BLaER1 (cell line): Measurements from ENCODE around the gene AK9.

ENCODE experiments used
- H3K27ac ChIP-seq: shearing (Covaris generic); formaldehyde crosslinking; 2 replicates; pipeline ENCODE4 v1.8.1; 2022
- H3K27me3 ChIP-seq: shearing (Covaris generic); formaldehyde crosslinking; 2 replicates; pipeline ENCODE4 v1.8.1; 2022
- H3K36me3 ChIP-seq: shearing (Covaris generic); formaldehyde crosslinking; 2 replicates; pipeline ENCODE4 v1.8.1; 2022
- H3K4me1 ChIP-seq: shearing (Covaris generic); formaldehyde crosslinking; 2 replicates; pipeline ENCODE4 v1.8.1; 2022
- H3K4me2 ChIP-seq: shearing (Covaris generic); formaldehyde crosslinking; 2 replicates; pipeline ENCODE4 v1.8.1; 2022
- H3K4me3 ChIP-seq: shearing (Covaris generic); formaldehyde crosslinking; 2 replicates; pipeline ENCODE4 v1.8.1; 2022
- H3K9ac ChIP-seq: shearing (Covaris generic); formaldehyde crosslinking; 2 replicates; pipeline ENCODE4 v1.8.1; 2022
- H3K9me3 ChIP-seq: shearing (Covaris generic); formaldehyde crosslinking; 2 replicates; pipeline ENCODE4 v1.8.1; 2022
- H4K20me1 ChIP-seq: shearing (Covaris generic); formaldehyde crosslinking; 2 replicates; pipeline ENCODE4 v1.8.1; 2022
- Cebpa-rat ChIP-seq: shearing (Covaris generic); IDR thresholded peaks from 2 replicates; pipeline ENCODE4 v1.8.1; 2022

Gene AK9

GRCh38 chr6:109478222-109478805 is 212.7 kb downstream of the AK9 start:
- H3K27me3 ChIP-seq, result no peaks in the 10 kb centered on the region
- H3K9me3 ChIP-seq, result no peaks in the 10 kb centered on the region
- H3K4me2 ChIP-seq, result peak overlapping the region; percentile 82
- no peak overlapping the region for H3K27ac ChIP-seq
- H3K4me3 ChIP-seq, result peak overlapping the region; percentile 26; the same call in 1 of the 2 replicates
- peaks cover 88% of the 10 kb centered on the region for H4K20me1 ChIP-seq
- H3K36me3 ChIP-seq, result peaks cover 81% of the 10 kb centered on the region
- no peak for TF ChIP-seq Cebpa-rat
- H3K4me1 ChIP-seq, result peaks cover 60% of the 10 kb centered on the region
- H3K9ac ChIP-seq, result no peak overlapping the region

- peaks cover 87% of the 10 kb centered on the region for H3K36me3 ChIP-seq
- peaks cover 94% of the 10 kb centered on the region for H4K20me1 ChIP-seq
- TF ChIP-seq Cebpa-rat, result no peak
- no peak overlapping the region for H3K9ac ChIP-seq
- H3K4me3 ChIP-seq, result no peak overlapping the region
- no peaks in the 10 kb centered on the region for H3K9me3 ChIP-seq
- peaks cover 66% of the 10 kb centered on the region for H3K4me1 ChIP-seq
- H3K4me2 ChIP-seq, result peak overlapping the region; percentile 82
- no peak overlapping the region for H3K27ac ChIP-seq
- no peaks in the 10 kb centered on the region for H3K27me3 ChIP-seq
Observed at GRCh38 chr6:109477725-109478124, 213.3 kb downstream of the AK9 start.

GRCh38 chr6:109477184-109477583 is 213.8 kb downstream of the AK9 start:
- H3K27me3 ChIP-seq, result no peaks in the 10 kb centered on the region
- H4K20me1 ChIP-seq, result peaks cover 98% of the 10 kb centered on the region
- no peak for TF ChIP-seq Cebpa-rat
- peaks cover 71% of the 10 kb centered on the region for H3K4me1 ChIP-seq
- H3K4me2 ChIP-seq, result peak overlapping the region; percentile 82
- H3K9me3 ChIP-seq, result no peaks in the 10 kb centered on the region
- no peak overlapping the region for H3K4me3 ChIP-seq
- H3K9ac ChIP-seq, result no peak overlapping the region
- no peak overlapping the region for H3K27ac ChIP-seq
- peaks cover 92% of the 10 kb centered on the region for H3K36me3 ChIP-seq

GRCh38 chr6:109475625-109476024 is 215.4 kb downstream of the AK9 start:
- peaks cover 98% of the 10 kb centered on the region for H4K20me1 ChIP-seq
- peaks cover 94% of the 10 kb centered on the region for H3K36me3 ChIP-seq
- H3K4me3 ChIP-seq, result no peak overlapping the region
- TF ChIP-seq Cebpa-rat, result no peak
- no peak overlapping the region for H3K4me2 ChIP-seq
- H3K9me3 ChIP-seq, result no peaks in the 10 kb centered on the region
- no peaks in the 10 kb centered on the region for H3K27me3 ChIP-seq
- no peak overlapping the region for H3K27ac ChIP-seq
- H3K4me1 ChIP-seq, result peaks cover 63% of the 10 kb centered on the region
- H3K9ac ChIP-seq, result no peak overlapping the region

- H3K4me3 ChIP-seq, result no peak overlapping the region
Observed at GRCh38 chr6:109474995-109475394, 216.0 kb downstream of the AK9 start.

GRCh38 chr6:109473120-109473519 is 217.9 kb downstream of the AK9 start:
- Histone ChIP-seq H3K4me3 (no peak overlapping the region), H4K20me1 (peaks cover 96% of the 10 kb centered on the region), H3K9ac (no peak overlapping the region), H3K4me1 (peaks cover 38% of the 10 kb centered on the region), H3K27me3 (no peaks in the 10 kb centered on the region), H3K36me3 (peaks cover 100% of the 10 kb centered on the region), H3K4me2 (peak overlapping the region; percentile 58; the same call in 1 of the 2 replicates), H3K27ac (no peak overlapping the region), H3K9me3 (no peaks in the 10 kb centered on the region)
- no peak for TF ChIP-seq Cebpa-rat

More at GRCh38 chr6:109474995-109475394, 216.0 kb downstream of the AK9 start:
- H3K36me3 ChIP-seq, result peaks cover 94% of the 10 kb centered on the region
- H3K27me3 ChIP-seq, result no peaks in the 10 kb centered on the region
- no peak for TF ChIP-seq Cebpa-rat
- H3K27ac ChIP-seq, result no peak overlapping the region
- no peak overlapping the region for H3K4me2 ChIP-seq
- peaks cover 98% of the 10 kb centered on the region for H4K20me1 ChIP-seq
- H3K9me3 ChIP-seq, result no peaks in the 10 kb centered on the region
- H3K4me1 ChIP-seq, result peaks cover 56% of the 10 kb centered on the region
- H3K9ac ChIP-seq, result no peak overlapping the region

GRCh38 chr6:109472132-109472995 is 218.6 kb downstream of the AK9 start:
- peak overlapping the region; percentile 58 for H3K4me2 ChIP-seq
- H3K9ac ChIP-seq, result no peak overlapping the region
- no peaks in the 10 kb centered on the region for H3K9me3 ChIP-seq
- H3K4me3 ChIP-seq, result no peak overlapping the region
- no peaks in the 10 kb centered on the region for H3K27me3 ChIP-seq
- 0 out of 2 replicates have a peak overlapping the region, but pooled peaks have one; percentile 7 for H3K27ac ChIP-seq
- TF ChIP-seq Cebpa-rat, result no peak
- H4K20me1 ChIP-seq, result peaks cover 96% of the 10 kb centered on the region
- H3K36me3 ChIP-seq, result peaks cover 100% of the 10 kb centered on the region
- peaks cover 30% of the 10 kb centered on the region for H3K4me1 ChIP-seq

GRCh38 chr6:109471105-109471810 is 219.7 kb downstream of the AK9 start:
- Histone ChIP-seq H4K20me1 (peaks cover 89% of the 10 kb centered on the region), H3K27ac (0 out of 2 replicates have a peak overlapping the region, but pooled peaks have one; percentile 7), H3K4me1 (peaks cover 21% of the 10 kb centered on the region), H3K9ac (no peak overlapping the region), H3K27me3 (no peaks in the 10 kb centered on the region), H3K9me3 (no peaks in the 10 kb centered on the region), H3K4me2 (no peak overlapping the region), H3K4me3 (no peak overlapping the region), H3K36me3 (peaks cover 100% of the 10 kb centered on the region)
- no peak for TF ChIP-seq Cebpa-rat

GRCh38 chr6:109469591-109470189 is 221.3 kb downstream of the AK9 start:
- H3K4me2 ChIP-seq, result no peak overlapping the region
- H3K27me3 ChIP-seq, result no peaks in the 10 kb centered on the region
- H3K9ac ChIP-seq, result no peak overlapping the region
- TF ChIP-seq Cebpa-rat, result no peak
- H3K27ac ChIP-seq, result no peak overlapping the region
- H3K4me3 ChIP-seq, result no peak overlapping the region
- H3K9me3 ChIP-seq, result no peaks in the 10 kb centered on the region
- H3K36me3 ChIP-seq, result peaks cover 100% of the 10 kb centered on the region
- peaks cover 85% of the 10 kb centered on the region for H4K20me1 ChIP-seq
- H3K4me1 ChIP-seq, result peaks cover 21% of the 10 kb centered on the region
